ENCODE measurements around the gene LIPE. TPM values are rescaled to one million over a fixed set of nuclear protein-coding genes. Genes with fewer than 3 reads are reported as not detected.

The LIPE gene
- total RNA-seq, 2 donors from 2014 or later = 12.5 to 25.5 TPM

GRCh38 chr19:42411581-42412178 lies 15.5 kb downstream of the LIPE start:
- Mint-ChIP-seq H3K4me1 (no peaks in the 10 kb centered on the region), H3K36me3 (ENCODE audit: low read depth) (peaks cover 40% of the 10 kb centered on the region)

GRCh38 chr19:42410371-42410770 lies 16.8 kb downstream of the LIPE start:
- Mint-ChIP-seq H3K4me1 (no peaks in the 10 kb centered on the region), H3K9me3 (no peaks in the 10 kb centered on the region), H3K36me3 (ENCODE audit: low read depth) (peaks cover 34% of the 10 kb centered on the region), H3K27me3 (no peaks in the 10 kb centered on the region), H3K4me3 (no peak overlapping the region), H3K27ac (no peak overlapping the region)
- no peak for ATAC-seq (replicated peaks)

More at GRCh38 chr19:42411581-42412178, 15.5 kb downstream of the LIPE start:
- H3K27ac Mint-ChIP-seq = peak overlapping the region; percentile 39
- no peak overlapping the region for H3K4me3 Mint-ChIP-seq
- H3K9me3 Mint-ChIP-seq = no peaks in the 10 kb centered on the region
- H3K27me3 Mint-ChIP-seq = no peaks in the 10 kb centered on the region
- ATAC-seq (replicated peaks) = no peak

- Mint-ChIP-seq H3K36me3 (ENCODE audit: low read depth) (peaks cover 25% of the 10 kb centered on the region), H3K27me3 (no peaks in the 10 kb centered on the region), H3K4me3 (no peak overlapping the region), H3K4me1 (no peaks in the 10 kb centered on the region), H3K9me3 (no peaks in the 10 kb centered on the region), H3K27ac (no peak overlapping the region)
- no peak for ATAC-seq (replicated peaks)
These were observed 17.7 kb downstream of the LIPE start for GRCh38 chr19:42409477-42409876.

- H3K27me3 Mint-ChIP-seq = no peaks in the 10 kb centered on the region
- H3K36me3 Mint-ChIP-seq (ENCODE audit: low read depth) = peaks cover 17% of the 10 kb centered on the region
- no peaks in the 10 kb centered on the region for H3K9me3 Mint-ChIP-seq
- H3K27ac Mint-ChIP-seq = no peak overlapping the region
- no peaks in the 10 kb centered on the region for H3K4me1 Mint-ChIP-seq
- no peak for ATAC-seq (replicated peaks)
- H3K4me3 Mint-ChIP-seq = no peak overlapping the region
These were observed 19.4 kb downstream of the LIPE start for GRCh38 chr19:42407816-42408175.

- no peak overlapping the region for H3K4me3 Mint-ChIP-seq
- H3K36me3 Mint-ChIP-seq (ENCODE audit: low read depth) = peaks cover 18% of the 10 kb centered on the region
- no peaks in the 10 kb centered on the region for H3K27me3 Mint-ChIP-seq
- H3K27ac Mint-ChIP-seq = no peak overlapping the region
- H3K9me3 Mint-ChIP-seq = no peaks in the 10 kb centered on the region
- no peak for ATAC-seq (replicated peaks)
- no peaks in the 10 kb centered on the region for H3K4me1 Mint-ChIP-seq
These were observed 19.9 kb downstream of the LIPE start for GRCh38 chr19:42407085-42407815.

- no peak overlapping the region for H3K27ac Mint-ChIP-seq
- H3K9me3 Mint-ChIP-seq = no peaks in the 10 kb centered on the region
- no peaks in the 10 kb centered on the region for H3K4me1 Mint-ChIP-seq
- H3K27me3 Mint-ChIP-seq = no peaks in the 10 kb centered on the region
- H3K4me3 Mint-ChIP-seq = no peak overlapping the region
- peaks cover 20% of the 10 kb centered on the region for H3K36me3 Mint-ChIP-seq (ENCODE audit: low read depth)
- no peak for ATAC-seq (replicated peaks)
These were observed 21.1 kb downstream of the LIPE start for GRCh38 chr19:42406111-42406510.

- H3K4me1 Mint-ChIP-seq = peaks cover 8% of the 10 kb centered on the region
- no peaks in the 10 kb centered on the region for H3K27me3 Mint-ChIP-seq
- no peak for ATAC-seq (replicated peaks)
- H3K27ac Mint-ChIP-seq = no peak overlapping the region
- H3K4me3 Mint-ChIP-seq = no peak overlapping the region
- H3K36me3 Mint-ChIP-seq (ENCODE audit: low read depth) = peaks cover 17% of the 10 kb centered on the region
- H3K9me3 Mint-ChIP-seq = no peaks in the 10 kb centered on the region
These were observed 23.6 kb downstream of the LIPE start for GRCh38 chr19:42403586-42403985.

- no peaks in the 10 kb centered on the region for H3K27me3 Mint-ChIP-seq
- ATAC-seq (replicated peaks) = no peak
- H3K4me1 Mint-ChIP-seq = peaks cover 14% of the 10 kb centered on the region
- H3K4me3 Mint-ChIP-seq = peak overlapping the region; percentile 73
- H3K36me3 Mint-ChIP-seq (ENCODE audit: low read depth) = peaks cover 17% of the 10 kb centered on the region
- H3K9me3 Mint-ChIP-seq = no peaks in the 10 kb centered on the region
- H3K27ac Mint-ChIP-seq = no peak overlapping the region
These were observed 24.6 kb downstream of the LIPE start for GRCh38 chr19:42402376-42403116.

- H3K4me1 Mint-ChIP-seq = peaks cover 20% of the 10 kb centered on the region
- peak overlapping the region; percentile 73 for H3K4me3 Mint-ChIP-seq
- H3K27ac Mint-ChIP-seq = no peak overlapping the region
- peaks cover 10% of the 10 kb centered on the region for H3K36me3 Mint-ChIP-seq (ENCODE audit: low read depth)
- H3K27me3 Mint-ChIP-seq = no peaks in the 10 kb centered on the region
- peak; percentile 55 for ATAC-seq (replicated peaks)
- H3K9me3 Mint-ChIP-seq = no peaks in the 10 kb centered on the region
These were observed 25.6 kb downstream of the LIPE start for GRCh38 chr19:42401365-42402303.

GRCh38 chr19:42400404-42400803 lies 26.8 kb downstream of the LIPE start:
- Mint-ChIP-seq H3K9me3 (no peaks in the 10 kb centered on the region), H3K27me3 (no peaks in the 10 kb centered on the region), H3K36me3 (ENCODE audit: low read depth) (peaks cover 8% of the 10 kb centered on the region), H3K27ac (no peak overlapping the region), H3K4me1 (peaks cover 28% of the 10 kb centered on the region), H3K4me3 (peak overlapping the region; percentile 73)
- ATAC-seq (replicated peaks) = no peak

GRCh38 chr19:42397263-42398166 lies 29.7 kb downstream of the LIPE start:
- Mint-ChIP-seq H3K9me3 (no peaks in the 10 kb centered on the region), H3K4me1 (peaks cover 33% of the 10 kb centered on the region), H3K4me3 (peak overlapping the region; percentile 91), H3K27me3 (no peaks in the 10 kb centered on the region), H3K36me3 (ENCODE audit: low read depth) (peaks cover 4% of the 10 kb centered on the region), H3K27ac (peak overlapping the region; percentile 98)
- ATAC-seq (replicated peaks) = peak; percentile 15

- H3K27me3 Mint-ChIP-seq = no peaks in the 10 kb centered on the region
- H3K9me3 Mint-ChIP-seq = no peaks in the 10 kb centered on the region
- peaks cover 4% of the 10 kb centered on the region for H3K36me3 Mint-ChIP-seq (ENCODE audit: low read depth)
- peak overlapping the region; percentile 91 for H3K4me3 Mint-ChIP-seq
- H3K27ac Mint-ChIP-seq = peak overlapping the region; percentile 98
- H3K4me1 Mint-ChIP-seq = peaks cover 33% of the 10 kb centered on the region
- ATAC-seq (replicated peaks) = peak; percentile 99
These were observed 30.6 kb downstream of the LIPE start for GRCh38 chr19:42396381-42397262.
